Mucosa of descending colon (tissue), 3 donors: ENCODE results near the gene C4orf36. TPM values are rescaled to one million over a fixed set of nuclear protein-coding genes. Genes with fewer than 3 reads are reported as not detected.

Experiments
- ATAC-seq: fragments of 200-7000 bp; cut with Tn5 transposase; one replicate; pipeline ENCODE4 v1.9.1; 2020; ENCODE audit warnings: mild to moderate bottlenecking, moderate library complexity
- DNase-seq, 3 donors: peaks; one replicate each; pipeline ENCODE4 v3.0.0-alpha.2; 2020
- H3K36me3 ChIP-seq: fragments of 200-600 bp; one replicate; pipeline ENCODE4 v1.8.0; 2021; ENCODE audit warnings: low read depth, mild to moderate bottlenecking
- H3K4me1 ChIP-seq: fragments of 200-600 bp; one replicate; pipeline ENCODE4 v1.8.0; 2021; ENCODE audit warnings: low read depth, mild to moderate bottlenecking
- H3K4me3 ChIP-seq: fragments of 200-600 bp; one replicate; pipeline ENCODE4 v1.8.0; 2021; ENCODE audit warnings: mild to moderate bottlenecking
- H3K9me3 ChIP-seq: fragments of 200-600 bp; one replicate; pipeline ENCODE4 v1.8.0; 2021; ENCODE audit warnings: mild to moderate bottlenecking
- intact Hi-C, 2 donors: fragments of 100-400 bp; cut with DNase I in 1 of 2; cut with micrococcal nuclease in 1 of 2; formaldehyde crosslinking; loops; one replicate each; pipeline versions ENCODE4 v1.11.0 to v1.11.1; 2022; cut with DNase I, micrococcal nuclease
- total RNA-seq, 3 donors: library from RNA; stranded (reverse); fragmentation: NEBNext Ultra II Directional in 2 of 3; extraction: Animal tissue kit (Norgen Biotek cat#: 25700) in 2 of 3; gene quantifications; one replicate each; pipeline versions ENCODE4 v1.2.1 to v1.2.4, GENCODE V29; 2021 to 2023
- TF ChIP-seq, protein P1 (sequence below): fragments of 200-600 bp; IDR thresholded peaks from one replicate; pipeline ENCODE4 v1.8.0; 2022; ENCODE audit warnings: antibody characterized with exemption, mild to moderate bottlenecking
- donor health status: DM: no; HTN: no; CAD: no; lungs with moderate emphysema.
- donor health status: DM: no; HTN: no; CAD: no.
- donor health status: DM: no; HTN: yes; CAD: no.

The C4orf36 gene
- total RNA-seq, 3 donors from 2014 or later: 0.67 to 0.96 (median 0.85) TPM

GRCh38 chr4:86928400-86929255, 36.4 kb upstream of the C4orf36 start:
- H3K36me3 ChIP-seq: no peaks in the 10 kb centered on the region
- no peak overlapping the region for H3K4me3 ChIP-seq
- H3K4me1 ChIP-seq: peaks cover 4% of the 10 kb centered on the region
- TF ChIP-seq, protein P1, sequence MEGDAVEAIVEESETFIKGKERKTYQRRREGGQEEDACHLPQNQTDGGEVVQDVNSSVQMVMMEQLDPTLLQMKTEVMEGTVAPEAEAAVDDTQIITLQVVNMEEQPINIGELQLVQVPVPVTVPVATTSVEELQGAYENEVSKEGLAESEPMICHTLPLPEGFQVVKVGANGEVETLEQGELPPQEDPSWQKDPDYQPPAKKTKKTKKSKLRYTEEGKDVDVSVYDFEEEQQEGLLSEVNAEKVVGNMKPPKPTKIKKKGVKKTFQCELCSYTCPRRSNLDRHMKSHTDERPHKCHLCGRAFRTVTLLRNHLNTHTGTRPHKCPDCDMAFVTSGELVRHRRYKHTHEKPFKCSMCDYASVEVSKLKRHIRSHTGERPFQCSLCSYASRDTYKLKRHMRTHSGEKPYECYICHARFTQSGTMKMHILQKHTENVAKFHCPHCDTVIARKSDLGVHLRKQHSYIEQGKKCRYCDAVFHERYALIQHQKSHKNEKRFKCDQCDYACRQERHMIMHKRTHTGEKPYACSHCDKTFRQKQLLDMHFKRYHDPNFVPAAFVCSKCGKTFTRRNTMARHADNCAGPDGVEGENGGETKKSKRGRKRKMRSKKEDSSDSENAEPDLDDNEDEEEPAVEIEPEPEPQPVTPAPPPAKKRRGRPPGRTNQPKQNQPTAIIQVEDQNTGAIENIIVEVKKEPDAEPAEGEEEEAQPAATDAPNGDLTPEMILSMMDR: no peak
- ATAC-seq (no peak), DNase-seq (no peak)
- H3K9me3 ChIP-seq: no peaks in the 10 kb centered on the region
- intact Hi-C loops: loop anchor here in 1 of 2 donors (10.0 kb wide), 2 partner anchors 166 to 306 kb away; no protein-coding TSS in a partner anchor

GRCh38 chr4:86927843-86928395, 35.7 kb upstream of the C4orf36 start:
- peak; percentile 48 for ATAC-seq
- DNase-seq: no peak
- TF ChIP-seq, protein P1: no peak
- Histone ChIP-seq H3K9me3 (no peaks in the 10 kb centered on the region), H3K4me3 (no peak overlapping the region), H3K4me1 (no peaks in the 10 kb centered on the region), H3K36me3 (no peaks in the 10 kb centered on the region)
- intact Hi-C loops: loop anchor here in 1 of 2 donors (10.0 kb wide), 2 partner anchors 167 to 307 kb away; no protein-coding TSS in a partner anchor

GRCh38 chr4:86926435-86927086, 34.3 kb upstream of the C4orf36 start:
- H3K4me1 ChIP-seq: no peaks in the 10 kb centered on the region
- no peak overlapping the region for H3K4me3 ChIP-seq
- H3K9me3 ChIP-seq: no peaks in the 10 kb centered on the region
- no peak for ATAC-seq
- no peaks in the 10 kb centered on the region for H3K36me3 ChIP-seq
- intact Hi-C loops: loop anchor here in 1 of 2 donors (10.0 kb wide), 2 partner anchors 168 to 308 kb away; no protein-coding TSS in a partner anchor
- DNase-seq: no peak
- TF ChIP-seq, protein P1: no peak

DNA sequence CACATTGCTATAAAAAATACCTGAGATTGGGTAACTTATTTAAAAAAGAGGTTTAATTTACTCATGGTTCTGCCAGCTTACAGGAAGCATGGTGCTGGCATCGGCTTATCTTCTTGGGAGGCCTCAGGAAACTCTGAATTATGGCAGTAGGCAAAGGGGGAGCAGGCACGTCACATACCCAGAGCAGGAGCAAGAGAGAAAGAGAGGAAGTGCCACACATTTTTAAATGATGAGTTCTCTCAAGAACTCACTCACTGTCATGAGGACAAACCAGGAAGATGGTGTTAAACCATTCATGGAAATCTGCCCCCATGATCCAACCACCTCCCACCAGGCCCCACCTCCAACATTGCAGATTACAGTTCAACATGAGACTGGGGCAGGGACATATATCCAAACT, 32.6 kb upstream of the C4orf36 start:
- DNase-seq (no peak), ATAC-seq (no peak)
- TF ChIP-seq, protein P1: no peak
- no peaks in the 10 kb centered on the region for H3K9me3 ChIP-seq
- no peaks in the 10 kb centered on the region for H3K36me3 ChIP-seq
- intact Hi-C loops: loop anchor here in 1 of 2 donors (10.0 kb wide), 2 partner anchors 170 to 310 kb away; no protein-coding TSS in a partner anchor
- no peak overlapping the region for H3K4me3 ChIP-seq
- no peaks in the 10 kb centered on the region for H3K4me1 ChIP-seq

GRCh38 chr4:86921608-86922252, 29.5 kb upstream of the C4orf36 start:
- intact Hi-C loops: loop anchor here (1.0 to 10.0 kb wide), 3 partner anchors 172 to 313 kb away; no protein-coding TSS in a partner anchor

More at GRCh38 chr4:86921608-86922252, 29.5 kb upstream of the C4orf36 start:
- TF ChIP-seq, protein P1: no peak
- H3K4me1 ChIP-seq: no peaks in the 10 kb centered on the region
- no peak for DNase-seq
- no peak for ATAC-seq
- no peak overlapping the region for H3K4me3 ChIP-seq
- H3K9me3 ChIP-seq: no peaks in the 10 kb centered on the region
- H3K36me3 ChIP-seq: no peaks in the 10 kb centered on the region
